WERI-Rb-1 (cell line): Measurements from ENCODE around the gene PRM1.

Experiments used
- DNase-seq: peaks from one replicate; pipeline ENCODE4 v3.0.0-alpha.2; 2020
- H3K27ac ChIP-seq: fragments of 250-450 bp; sonication (Bioruptor Pico); 2 replicates; pipeline ENCODE4 v1.5.1; 2020; ENCODE audit warnings: mild to moderate bottlenecking, moderate library complexity
- H3K27me3 ChIP-seq: fragments of 250-450 bp; sonication (Bioruptor Pico); 2 replicates; pipeline ENCODE4 v1.5.1; 2021; ENCODE audit warnings: mild to moderate bottlenecking, low read depth, moderate library complexity; ENCODE audit not compliant: insufficient read depth, severe bottlenecking
- H3K36me3 ChIP-seq: fragments of 250-450 bp; sonication (Bioruptor Pico); 2 replicates; pipeline ENCODE4 v1.5.1; 2020; ENCODE audit warnings: mild to moderate bottlenecking, moderate library complexity
- H3K4me3 ChIP-seq: 2 replicates; pipeline ENCODE4 v1.5.1; 2011; ENCODE audit warnings: low read depth, mild to moderate bottlenecking, control low read depth, low read length
- H3K9me3 ChIP-seq: fragments of 250-450 bp; sonication (Bioruptor Pico); 2 replicates; pipeline ENCODE4 v1.5.1; 2021; ENCODE audit warnings: mild to moderate bottlenecking, moderate library complexity; ENCODE audit not compliant: severe bottlenecking
- CTCF ChIP-seq: IDR thresholded peaks from 2 replicates; pipeline ENCODE4 v1.5.1; 2011; ENCODE audit warnings: low read depth, mild to moderate bottlenecking, control low read depth, inconsistent platforms, low read length

The PRM1 gene

GRCh38 chr16:11252482-11252931, 28.6 kb downstream of the PRM1 start:
- DNase-seq = no peak
- H3K9me3 ChIP-seq = no peaks in the 10 kb centered on the region
- H3K27ac ChIP-seq = no peak overlapping the region
- H3K4me3 ChIP-seq = no peak overlapping the region
- H3K36me3 ChIP-seq = no peaks in the 10 kb centered on the region; the same call in 1 of the 2 replicates
- TF ChIP-seq CTCF = no peak
- no peaks in the 10 kb centered on the region for H3K27me3 ChIP-seq

GRCh38 chr16:11251525-11252481, 29.3 kb downstream of the PRM1 start:
- no peak for DNase-seq
- no peak for TF ChIP-seq CTCF
- no peaks in the 10 kb centered on the region; the same call in 1 of the 2 replicates for H3K36me3 ChIP-seq
- H3K4me3 ChIP-seq = no peak overlapping the region
- no peaks in the 10 kb centered on the region for H3K9me3 ChIP-seq
- no peaks in the 10 kb centered on the region for H3K27me3 ChIP-seq
- H3K27ac ChIP-seq = no peak overlapping the region

GRCh38 chr16:11250786-11251524, 30.2 kb downstream of the PRM1 start:
- no peak for TF ChIP-seq CTCF
- Histone ChIP-seq H3K27ac (no peak overlapping the region), H3K9me3 (no peaks in the 10 kb centered on the region), H3K36me3 (no peaks in the 10 kb centered on the region; the same call in 1 of the 2 replicates), H3K4me3 (no peak overlapping the region), H3K27me3 (no peaks in the 10 kb centered on the region)
- DNase-seq = no peak

- Histone ChIP-seq H3K36me3 (no peaks in the 10 kb centered on the region; the same call in 1 of the 2 replicates), H3K27me3 (no peaks in the 10 kb centered on the region), H3K27ac (no peak overlapping the region), H3K9me3 (no peaks in the 10 kb centered on the region), H3K4me3 (no peak overlapping the region)
- no peak for TF ChIP-seq CTCF
- no peak for DNase-seq
These were observed 30.9 kb downstream of the PRM1 start for GRCh38 chr16:11250091-11250785.

- no peak overlapping the region for H3K27ac ChIP-seq
- DNase-seq = no peak
- no peak for TF ChIP-seq CTCF
- no peak overlapping the region for H3K4me3 ChIP-seq
- no peaks in the 10 kb centered on the region for H3K27me3 ChIP-seq
- no peaks in the 10 kb centered on the region for H3K9me3 ChIP-seq
- no peaks in the 10 kb centered on the region; the same call in 1 of the 2 replicates for H3K36me3 ChIP-seq
These were observed 31.7 kb downstream of the PRM1 start for GRCh38 chr16:11249233-11250061.
